Dedifferentiated amniotic fluid mesenchymal stem cell (primary cell): ENCODE measurements around the gene ZXDB.
"Not testable (repeated sequence)": the region's sequence is repeated elsewhere in the genome, so short reads cannot be mapped to it uniquely, and the experiment has no call there.

ENCODE experiments used
- DNase-seq: peaks from one replicate; pipeline ENCODE4 v3.0.0-alpha.2; 2016; ENCODE audit errors: extremely low spot score

The ZXDB gene

GRCh38 chrX:57591284-57592159 is at the start of gene ZXDB:
Gene ZXDB, plus strand, starts transcription at chrX:57592011. Its CDS starts 38 bp downstream, at chrX:57592049.
- peak; percentile 47 for DNase-seq

DNA sequence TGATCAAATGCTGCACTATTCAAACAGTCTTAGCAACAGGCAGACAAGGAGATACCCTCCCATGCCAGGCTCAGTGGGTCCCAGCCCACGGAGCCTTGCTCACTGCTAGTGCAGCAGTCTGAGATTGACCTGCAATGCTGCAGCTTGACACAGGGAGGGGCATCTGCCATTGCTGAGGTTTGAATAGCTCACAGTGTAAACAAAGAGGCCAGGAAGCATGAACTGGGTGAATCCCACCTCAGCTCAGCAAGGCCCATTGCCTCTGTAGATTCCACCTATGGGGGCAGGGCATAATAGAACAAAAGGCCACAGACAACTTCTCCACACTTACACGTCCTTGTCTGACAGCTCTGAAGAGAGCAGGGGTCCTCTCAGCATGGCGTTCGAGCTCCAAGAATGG is 26.6 kb upstream of the ZXDB start:
- DNase-seq = no peak

GRCh38 chrX:57573754-57574153 is 18.1 kb upstream of the ZXDB start:
- no peak for DNase-seq

DNA sequence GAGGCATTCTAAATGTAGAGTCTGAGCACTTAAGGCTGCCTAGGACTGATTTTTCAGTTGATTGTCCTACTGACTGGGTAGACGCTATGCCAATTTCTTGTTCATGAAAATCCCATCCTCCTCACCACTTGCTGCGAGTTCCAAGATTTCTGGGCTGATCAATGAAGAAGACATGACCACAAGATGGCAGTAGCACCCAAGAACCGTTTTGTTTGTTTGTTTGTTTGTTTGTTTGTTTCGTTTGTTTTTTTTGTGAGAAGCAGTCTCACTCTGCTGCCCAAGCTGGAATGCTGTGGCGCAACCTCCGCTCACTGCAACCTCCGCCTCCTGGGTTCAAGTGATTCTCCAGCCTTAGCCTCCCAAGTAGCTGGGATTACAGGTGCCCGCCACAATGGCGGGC is 8.9 kb upstream of the ZXDB start:
- DNase-seq = not testable (repeated sequence)

- DNase-seq = no peak
Measured at GRCh38 chrX:57583477-57583876, 8.3 kb upstream of the ZXDB start.

- no peak for DNase-seq
Measured at GRCh38 chrX:57586360-57586759, 5.5 kb upstream of the ZXDB start.

- DNase-seq = no peak
Measured at GRCh38 chrX:57587062-57587461, 4.7 kb upstream of the ZXDB start.

DNA sequence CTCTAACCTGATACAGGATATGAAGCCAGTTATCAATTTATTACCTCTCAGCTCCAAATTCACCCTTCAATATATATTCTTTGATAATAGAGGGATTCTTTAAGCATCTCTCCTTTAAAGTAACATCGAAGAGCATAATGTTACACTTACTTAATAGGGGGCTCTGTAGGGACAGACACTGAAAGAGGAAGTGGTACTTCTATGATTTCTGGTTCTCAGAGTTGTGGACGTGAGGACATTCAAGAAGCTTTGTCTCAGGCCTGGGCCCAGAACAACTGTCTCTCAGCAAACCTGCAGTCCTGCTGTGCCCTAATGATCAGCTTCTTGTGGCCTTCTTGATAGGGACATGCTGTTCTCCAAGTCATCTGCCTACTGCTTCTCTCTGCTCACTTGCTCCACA is 4.2 kb upstream of the ZXDB start:
- DNase-seq = no peak

DNA sequence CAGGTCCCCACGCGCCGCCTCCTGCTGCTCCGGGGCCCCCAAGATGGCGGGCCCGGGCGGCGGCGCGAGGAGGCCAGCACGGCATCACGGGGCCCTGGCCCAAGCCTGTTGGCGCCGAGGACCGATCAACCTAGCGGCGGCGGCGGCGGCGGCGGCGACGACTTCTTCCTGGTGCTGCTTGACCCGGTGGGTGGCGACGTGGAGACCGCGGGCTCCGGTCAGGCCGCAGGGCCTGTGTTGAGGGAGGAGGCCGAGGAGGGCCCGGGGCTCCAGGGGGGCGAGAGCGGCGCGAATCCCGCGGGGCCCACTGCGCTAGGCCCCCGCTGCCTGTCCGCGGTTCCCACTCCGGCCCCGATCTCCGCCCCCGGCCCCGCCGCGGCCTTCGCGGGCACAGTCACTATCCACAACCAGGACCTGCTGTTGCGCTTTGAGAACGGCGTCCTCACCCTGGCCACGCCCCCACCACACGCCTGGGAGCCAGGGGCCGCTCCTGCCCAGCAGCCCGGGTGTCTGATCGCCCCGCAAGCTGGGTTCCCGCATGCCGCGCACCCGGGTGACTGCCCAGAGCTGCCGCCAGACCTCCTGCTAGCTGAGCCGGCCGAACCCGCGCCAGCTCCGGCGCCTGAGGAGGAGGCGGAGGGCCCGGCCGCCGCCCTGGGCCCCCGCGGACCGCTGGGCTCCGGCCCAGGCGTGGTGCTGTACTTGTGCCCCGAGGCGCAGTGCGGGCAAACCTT is 516 bp downstream of the ZXDB start:
- not testable (repeated sequence) for DNase-seq

DNA sequence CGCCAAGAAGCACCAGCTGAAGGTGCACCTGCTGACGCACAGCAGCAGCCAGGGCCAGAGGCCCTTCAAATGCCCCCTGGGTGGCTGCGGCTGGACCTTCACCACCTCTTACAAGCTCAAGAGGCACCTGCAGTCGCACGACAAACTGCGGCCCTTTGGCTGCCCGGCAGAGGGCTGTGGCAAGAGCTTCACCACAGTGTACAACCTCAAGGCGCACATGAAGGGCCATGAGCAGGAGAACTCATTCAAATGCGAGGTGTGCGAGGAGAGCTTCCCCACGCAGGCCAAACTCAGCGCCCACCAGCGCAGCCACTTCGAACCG is 1.0 kb downstream of the ZXDB start:
- not testable (repeated sequence) for DNase-seq

GRCh38 chrX:57595381-57595811 is 3.6 kb downstream of the ZXDB start:
- peak; percentile 51 for DNase-seq

DNA sequence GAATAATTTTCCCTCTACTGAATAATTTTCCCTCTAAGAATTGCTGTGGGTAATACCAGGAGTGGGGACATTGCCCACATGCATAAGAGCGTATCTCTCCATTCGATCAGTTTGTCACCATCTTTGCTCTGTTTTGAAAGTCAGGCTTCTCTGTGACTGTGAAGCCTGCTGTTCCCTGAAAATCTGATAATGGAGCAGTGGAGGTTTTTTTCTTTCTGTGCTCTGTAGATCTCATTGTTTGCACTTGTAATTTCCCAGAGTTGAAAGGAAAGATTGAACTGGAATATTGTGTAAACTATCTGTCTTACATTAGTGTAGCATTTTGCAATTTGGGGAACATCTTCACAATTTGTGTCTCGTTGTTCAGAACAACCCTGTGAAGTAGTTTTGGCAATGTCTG is 4.3 kb downstream of the ZXDB start:
- no peak for DNase-seq

DNA sequence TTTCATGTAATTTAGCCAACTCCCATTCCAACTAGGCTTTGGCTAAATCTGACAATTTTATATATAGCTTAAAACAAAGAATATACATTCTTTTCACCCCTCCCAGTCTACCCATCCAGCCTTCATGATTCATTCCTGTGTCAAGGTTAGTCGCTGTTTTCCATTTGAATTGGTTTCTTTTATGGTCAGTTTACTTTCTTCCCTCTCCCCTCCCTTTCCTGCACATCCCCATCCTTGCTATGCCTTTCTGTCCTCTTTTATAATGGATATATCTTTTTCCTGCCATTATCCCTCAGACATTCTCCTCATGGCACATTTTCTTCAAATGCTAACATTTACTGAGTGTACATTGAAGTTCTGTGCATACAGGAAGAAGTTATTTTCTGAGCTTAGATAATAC is 4.7 kb downstream of the ZXDB start:
- DNase-seq = no peak

GRCh38 chrX:57607295-57608187 is 15.7 kb downstream of the ZXDB start:
- no peak for DNase-seq

- not testable (repeated sequence) for DNase-seq
Measured at GRCh38 chrX:57613351-57613750, 21.5 kb downstream of the ZXDB start.

- not testable (repeated sequence) for DNase-seq
Measured at GRCh38 chrX:57629438-57629837, 37.6 kb downstream of the ZXDB start.

DNA sequence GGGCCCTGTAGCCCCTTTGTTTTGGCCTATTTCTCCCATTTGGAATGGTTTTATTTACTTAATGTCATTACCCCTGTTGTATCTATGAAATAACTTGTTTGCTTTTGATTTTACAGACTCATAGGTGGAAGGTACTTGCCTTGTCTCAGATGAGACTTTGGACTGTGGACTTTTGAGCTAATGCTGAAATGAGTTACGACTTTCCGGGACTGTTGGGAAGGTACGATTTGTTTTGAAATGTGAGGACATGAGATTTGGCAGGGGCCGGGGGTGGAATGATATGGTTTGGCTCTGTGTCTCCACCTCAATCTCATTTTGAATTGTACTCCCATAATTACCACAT is 48.8 kb downstream of the ZXDB start:
- DNase-seq = no peak

- DNase-seq = no peak
Measured at GRCh38 chrX:57641338-57641737, 49.5 kb downstream of the ZXDB start.

GRCh38 chrX:57643698-57644097 is 51.9 kb downstream of the ZXDB start:
- DNase-seq = no peak

- no peak for DNase-seq
Measured at GRCh38 chrX:57647020-57647419, 55.2 kb downstream of the ZXDB start.
